H9 (cell line): ENCODE data around the gene SLC24A4. TPM values are rescaled to one million over a fixed set of nuclear protein-coding genes. Genes with fewer than 3 reads are reported as not detected.

Experiments used
- DNase-seq: peaks from one replicate; pipeline ENCODE4 v3.0.0-alpha.2; 2017
- H2AFZ ChIP-seq: one replicate; pipeline ENCODE4 v1.6.1; 2013; ENCODE audit warnings: mild to moderate bottlenecking, low read length, control low read depth, moderate library complexity
- H2AK5ac ChIP-seq: 2 replicates; pipeline ENCODE4 v1.6.1; 2013; ENCODE audit warnings: low read length, control low read depth, mixed read lengths; ENCODE audit not compliant: insufficient read length
- H2BK120ac ChIP-seq: one replicate; pipeline ENCODE4 v1.6.1; 2013; ENCODE audit warnings: low read depth, mild to moderate bottlenecking, low read length, control low read depth, inconsistent platforms; ENCODE audit not compliant: poor library complexity, severe bottlenecking
- H2BK12ac ChIP-seq: 2 replicates; pipeline ENCODE4 v1.6.1; 2013; ENCODE audit warnings: low read length, control low read depth, mixed read lengths, low read depth; ENCODE audit not compliant: insufficient read length
- H2BK15ac ChIP-seq: 2 replicates; pipeline ENCODE4 v1.6.1; 2013; ENCODE audit warnings: low read depth, low read length, control low read depth
- H2BK20ac ChIP-seq: one replicate; pipeline ENCODE4 v1.6.1; 2013; ENCODE audit warnings: low read depth, mild to moderate bottlenecking, low read length, control low read depth, inconsistent platforms; ENCODE audit not compliant: poor library complexity, severe bottlenecking
- H2BK5ac ChIP-seq: 2 replicates; pipeline ENCODE4 v1.6.1; 2013; ENCODE audit warnings: low read length, control low read depth, mixed read lengths; ENCODE audit not compliant: insufficient read length
- H3K14ac ChIP-seq: 2 replicates; pipeline ENCODE4 v1.6.1; 2013; ENCODE audit warnings: low read length, control low read depth; ENCODE audit not compliant: insufficient read depth
- H3K18ac ChIP-seq: 2 replicates; pipeline ENCODE4 v1.6.1; 2013; ENCODE audit warnings: low read depth, mild to moderate bottlenecking, mixed read lengths, low read length, control low read depth; ENCODE audit not compliant: insufficient read length
- H3K23ac ChIP-seq: 2 replicates; pipeline ENCODE4 v1.6.1; 2013; ENCODE audit warnings: low read length, control low read depth, mixed read lengths, low read depth; ENCODE audit not compliant: insufficient read length
- H3K23me2 ChIP-seq: 2 replicates; pipeline ENCODE4 v1.6.1; 2013; ENCODE audit warnings: low read depth, mild to moderate bottlenecking, mixed read lengths, low read length, control low read depth; ENCODE audit not compliant: insufficient read length, poor library complexity, severe bottlenecking
- H3K27ac ChIP-seq: 2 replicates; pipeline ENCODE4 v1.5.1; 2013; ENCODE audit warnings: low read length, control low read depth, mixed read lengths, low read depth; ENCODE audit not compliant: insufficient read length
- H3K27me3 ChIP-seq: 2 replicates; pipeline ENCODE4 v1.6.1; 2013; ENCODE audit warnings: low read length, control low read depth, inconsistent platforms; ENCODE audit not compliant: insufficient read depth
- H3K4ac ChIP-seq: 2 replicates; pipeline ENCODE4 v1.6.1; 2013; ENCODE audit warnings: low read depth, mild to moderate bottlenecking, control low read depth, inconsistent platforms, low read length, moderate library complexity
- H3K4me1 ChIP-seq: 2 replicates; pipeline ENCODE4 v1.6.1; 2013; ENCODE audit warnings: low read length, control low read depth, inconsistent platforms; ENCODE audit not compliant: insufficient read depth
- H3K4me2 ChIP-seq: 2 replicates; pipeline ENCODE4 v1.6.1; 2013; ENCODE audit warnings: low read length, control low read depth, mixed read lengths; ENCODE audit not compliant: insufficient read length, insufficient read depth
- H3K56ac ChIP-seq: 2 replicates; pipeline ENCODE4 v1.6.1; 2013; ENCODE audit warnings: low read depth, mild to moderate bottlenecking, mixed read lengths, low read length, control low read depth; ENCODE audit not compliant: insufficient read length
- H3K79me1 ChIP-seq: 2 replicates; pipeline ENCODE4 v1.6.1; 2013; ENCODE audit warnings: low read depth, mild to moderate bottlenecking, moderate library complexity, low read length, control low read depth, inconsistent platforms; ENCODE audit not compliant: insufficient read depth, poor library complexity, severe bottlenecking
- H3K79me2 ChIP-seq: 2 replicates; pipeline ENCODE4 v1.6.1; 2013; ENCODE audit warnings: low read length, control low read depth, inconsistent platforms; ENCODE audit not compliant: insufficient read depth
- H3K9ac ChIP-seq: 2 replicates; pipeline ENCODE4 v1.6.1; 2013; ENCODE audit warnings: low read length, control low read depth, mixed read lengths; ENCODE audit not compliant: insufficient read length; ENCODE audit errors: extremely low read depth
- H3K9me3 ChIP-seq: one replicate; pipeline ENCODE4 v1.6.1; 2013; ENCODE audit warnings: low read depth, low read length, inconsistent platforms; ENCODE audit not compliant: control insufficient read depth
- H3T11ph ChIP-seq: one replicate; pipeline ENCODE4 v1.6.1; 2013; ENCODE audit warnings: mild to moderate bottlenecking, low read length, control low read depth, inconsistent platforms
- H4K20me1 ChIP-seq: one replicate; pipeline ENCODE4 v1.6.1; 2013; ENCODE audit not compliant: control insufficient read depth, insufficient read length, insufficient read depth
- H4K5ac ChIP-seq: 2 replicates; pipeline ENCODE4 v1.6.1; 2013; ENCODE audit warnings: low read depth, mild to moderate bottlenecking, mixed read lengths, low read length, control low read depth; ENCODE audit not compliant: insufficient read length
- H4K8ac ChIP-seq: replicated peaks from 2 replicates; pipeline ENCODE4 v1.6.1; 2013; ENCODE audit warnings: low read length, control low read depth, mixed read lengths, low read depth; ENCODE audit not compliant: insufficient read length
- H4K91ac ChIP-seq: 2 replicates; pipeline ENCODE4 v1.6.1; 2013; ENCODE audit warnings: low read depth, mild to moderate bottlenecking, moderate library complexity, mixed read lengths, low read length, control low read depth; ENCODE audit not compliant: insufficient read length
- H3K27ac Mint-ChIP-seq, 3 experiments: 2 replicates in 2 of 3; 3 replicates in 1 of 3; pipeline ENCODE4 v1.8.0; 2020 to 2021; ENCODE audit warnings: mixed read lengths in 3 of 3, mild to moderate bottlenecking in 1 of 3, moderate library complexity in 1 of 3
- H3K27me3 Mint-ChIP-seq: 2 replicates; pipeline ENCODE4 v1.8.0; 2021; ENCODE audit warnings: low read depth, mild to moderate bottlenecking, moderate library complexity, mixed read lengths
- H3K36me3 Mint-ChIP-seq, 3 experiments: 2 replicates in 2 of 3; 3 replicates in 1 of 3; pipeline ENCODE4 v1.8.0; 2020 to 2021; ENCODE audit warnings: low read depth in 3 of 3, mixed read lengths in 3 of 3; ENCODE audit not compliant: insufficient read depth in 1 of 3
- H3K4me1 Mint-ChIP-seq, 2 experiments: 2 replicates each; pipeline ENCODE4 v1.8.0; 2020; ENCODE audit warnings: mixed read lengths in 2 of 2
- H3K4me3 Mint-ChIP-seq, 2 experiments: 2 replicates in 1 of 2; 3 replicates in 1 of 2; pipeline ENCODE4 v1.8.0; 2020 to 2021; ENCODE audit warnings: mild to moderate bottlenecking in 2 of 2, mixed read lengths in 2 of 2, moderate library complexity in 1 of 2
- H3K9me3 Mint-ChIP-seq, 2 experiments: 2 replicates in 1 of 2; 3 replicates in 1 of 2; pipeline ENCODE4 v1.8.0; 2020; ENCODE audit warnings: mild to moderate bottlenecking in 2 of 2, mixed read lengths in 2 of 2, moderate library complexity in 1 of 2
- CTCF ChIP-seq: fragments of 200-600 bp; sonication (generic); conservative IDR thresholded peaks from 3 replicates; pipeline ENCODE4 v1.8.0; 2021; ENCODE audit warnings: antibody characterized with exemption, mild to moderate bottlenecking
- WGBS: extraction: QIAGEN DNeasy Blood & Tissue Kit; methylation state at CpG from one replicate; pipeline ENCODE4 v1.1.7; 2013; ENCODE audit warnings: missing lambda C conversion rate, low lambda C conversion rate, mixed read lengths; ENCODE audit not compliant: insufficient read length; ENCODE audit errors: extremely low coverage; 5-methylcytosine and 5-hydroxymethylcytosine counted together
- total RNA-seq: library from RNA; stranded (reverse); gene quantifications from 2 replicates; pipeline ENCODE4 v1.2.1, GENCODE V29; 2021

Gene SLC24A4
- total RNA-seq, 1 experiment from 2014 or later = 0.24 TPM

- H2BK15ac ChIP-seq = no peak overlapping the region
- WGBS = no CpG with 5 or more reads among the region's 4 CpGs
- H3K56ac ChIP-seq = no peak overlapping the region
- H2BK120ac ChIP-seq = no peak overlapping the region
- no peak overlapping the region for H3K14ac ChIP-seq
- no peak overlapping the region for H2BK12ac ChIP-seq
- H3K79me1 ChIP-seq = no peaks in the 10 kb centered on the region
- Mint-ChIP-seq H3K27ac (no peak overlapping the region), H3K4me1 (peaks cover 12% of the 10 kb centered on the region in 2 experiments), H3K9me3 (no peaks in the 10 kb centered on the region), H3K4me3 (no peak overlapping the region), H3K27me3 (peaks cover 55% of the 10 kb centered on the region), H3K36me3 (no peaks in the 10 kb centered on the region)
- H3K4me2 ChIP-seq = no peak overlapping the region
- H2AK5ac ChIP-seq = no peak overlapping the region
- peaks cover 2% of the 10 kb centered on the region; the same call in 1 of the 2 replicates for H3K4me1 ChIP-seq
- H3T11ph ChIP-seq = no peak overlapping the region
- H4K91ac ChIP-seq = no peak overlapping the region
- H3K18ac ChIP-seq = no peak overlapping the region
- TF ChIP-seq CTCF = no peak
- no peak overlapping the region for H4K8ac ChIP-seq
- no peak overlapping the region for H3K27ac ChIP-seq
- H3K23ac ChIP-seq = no peak overlapping the region
- no peak overlapping the region for H3K4ac ChIP-seq
- H2BK5ac ChIP-seq = no peak overlapping the region
- no peaks in the 10 kb centered on the region for H4K20me1 ChIP-seq
- H3K27me3 ChIP-seq = no peaks in the 10 kb centered on the region
- H2AFZ ChIP-seq = no peak overlapping the region
- no peak overlapping the region for H2BK20ac ChIP-seq
- H4K5ac ChIP-seq = no peak overlapping the region
- H3K9ac ChIP-seq = no peak overlapping the region
- H3K23me2 ChIP-seq = no peaks in the 10 kb centered on the region
- DNase-seq = no peak
- H3K79me2 ChIP-seq = no peaks in the 10 kb centered on the region
- H3K9me3 ChIP-seq = no peaks in the 10 kb centered on the region
Measured at GRCh38 chr14:92486881-92487280, 163.9 kb downstream of the SLC24A4 start.
